GM18870 (cell line): ENCODE results near the gene PDE8B.

Source experiments
- ATAC-seq: cut with Tn5 transposase; IDR thresholded peaks from one replicate; pipeline ENCODE4 v1.9.1; 2021; ENCODE audit warnings: moderate library complexity; ENCODE audit not compliant: unreplicated experiment

The PDE8B gene

DNA sequence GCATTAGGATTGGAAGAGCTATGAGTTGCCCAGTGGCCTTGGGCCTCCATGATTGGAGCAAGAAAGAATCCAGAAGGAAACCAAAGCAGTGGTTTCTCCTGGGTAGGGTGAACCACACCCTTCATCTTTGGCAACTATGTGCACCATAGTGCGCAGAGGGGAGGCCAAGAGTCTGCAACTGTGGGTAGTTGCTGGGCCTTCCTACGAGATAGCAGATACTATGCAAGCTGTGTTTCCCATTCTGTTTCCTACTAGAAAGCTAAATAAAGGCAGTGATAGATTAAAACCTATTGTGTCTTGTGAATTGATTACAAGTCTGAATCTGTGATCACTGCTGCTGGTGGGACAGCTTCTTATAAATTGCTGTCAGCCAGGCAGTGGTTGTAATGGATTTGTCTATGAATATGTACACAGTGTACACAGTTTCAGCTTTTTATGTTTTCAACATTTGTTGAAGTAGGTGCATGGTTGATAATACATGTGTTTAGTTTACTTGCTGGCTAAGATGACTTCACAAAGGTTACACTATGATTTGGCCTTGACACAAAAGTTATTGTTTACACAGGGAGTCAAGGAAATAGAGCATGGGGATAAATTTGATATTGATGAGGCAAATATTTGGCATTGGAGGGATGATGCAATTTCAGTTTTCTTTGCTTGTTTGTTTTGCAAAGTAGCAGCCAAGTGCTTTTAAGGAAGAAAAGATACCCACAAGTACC is 23.7 kb upstream of the PDE8B start:
- ATAC-seq: no peak

GRCh38 chr5:77189421-77189820 is 21.1 kb upstream of the PDE8B start:
- ATAC-seq: no peak

- ATAC-seq: no peak
Observed at GRCh38 chr5:77192441-77193050, 17.9 kb upstream of the PDE8B start.

- ATAC-seq: no peak
Observed at GRCh38 chr5:77194762-77195161, 15.7 kb upstream of the PDE8B start.

DNA sequence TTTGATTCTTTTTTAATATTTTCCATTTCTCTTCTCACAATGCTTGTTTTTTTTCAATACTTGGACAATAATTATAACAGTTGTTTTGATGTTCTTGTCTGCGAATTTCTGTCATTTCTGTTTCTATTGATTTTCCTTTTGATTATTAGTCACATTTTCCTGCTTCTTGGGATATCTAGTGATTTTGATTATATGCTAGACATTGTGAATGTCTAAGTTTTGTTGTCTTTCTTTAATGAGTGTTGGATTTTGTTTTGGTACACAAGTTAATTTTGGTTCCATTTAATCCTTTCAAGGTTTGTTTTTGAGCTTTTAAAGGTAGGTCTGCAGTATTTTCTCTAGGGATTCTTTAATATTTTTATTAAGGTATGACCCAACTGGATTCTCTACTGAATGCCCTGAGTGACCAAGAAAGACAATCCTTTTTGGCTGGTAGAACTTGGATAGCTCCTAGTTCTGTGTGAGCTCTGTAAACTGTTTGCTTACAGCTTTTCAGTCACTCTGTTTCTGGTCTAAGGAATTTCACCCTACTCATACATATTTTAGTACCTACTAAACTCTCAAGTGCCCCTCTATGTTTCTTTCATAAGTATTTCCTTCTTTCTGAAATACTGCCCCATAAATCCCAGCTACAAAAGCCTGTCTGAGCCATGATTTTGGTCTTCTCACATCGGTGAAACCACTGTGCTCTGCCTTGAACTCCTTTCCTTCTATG is 12.5 kb upstream of the PDE8B start:
- no peak for ATAC-seq

DNA sequence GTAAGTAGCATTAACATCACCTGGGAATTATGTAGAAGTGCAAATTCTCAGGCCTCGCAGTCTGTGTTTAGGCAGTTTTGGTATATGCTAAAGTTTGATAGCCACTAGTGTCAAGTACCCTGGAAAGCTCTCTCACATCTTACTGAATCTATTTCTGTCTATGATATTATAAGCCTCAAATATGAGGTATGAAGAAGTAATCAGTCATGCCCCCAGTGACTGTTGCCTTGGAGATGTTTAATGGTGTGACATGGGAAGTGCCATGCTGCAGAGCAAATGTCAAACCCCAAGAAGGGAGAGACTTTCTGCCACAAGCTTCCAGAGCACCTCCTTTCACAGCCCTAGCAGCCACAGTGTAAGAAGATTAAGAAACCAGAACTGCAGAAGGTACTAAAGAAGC is 9.8 kb upstream of the PDE8B start:
- ATAC-seq: no peak

DNA sequence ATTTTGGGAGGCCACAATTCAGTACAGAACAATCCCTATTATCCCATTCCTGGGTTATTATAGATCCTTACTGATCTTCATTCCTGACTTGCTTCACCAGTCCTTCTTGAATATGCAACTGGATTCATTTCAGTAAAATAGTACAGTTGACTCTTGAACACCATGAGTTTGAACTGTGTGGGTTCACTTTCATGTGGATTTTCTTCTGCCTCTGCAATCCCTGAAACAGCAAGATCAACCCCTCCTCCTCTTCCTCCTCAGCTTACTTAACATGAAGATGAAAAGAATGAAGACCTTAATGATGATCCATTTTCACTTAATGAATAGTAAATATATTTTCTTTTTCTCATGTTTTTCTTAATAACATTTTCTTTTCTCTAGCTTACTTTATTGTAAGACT is 8.3 kb upstream of the PDE8B start:
- ATAC-seq: no peak

GRCh38 chr5:77204967-77205366 is 5.5 kb upstream of the PDE8B start:
- no peak for ATAC-seq

GRCh38 chr5:77208507-77209163 is 1.8 kb upstream of the PDE8B start:
- no peak for ATAC-seq

- no peak for ATAC-seq
Observed at GRCh38 chr5:77209495-77210090, 887 bp upstream of the PDE8B start.

GRCh38 chr5:77210964-77211690 is 647 bp downstream of the PDE8B start:
- no peak for ATAC-seq

DNA sequence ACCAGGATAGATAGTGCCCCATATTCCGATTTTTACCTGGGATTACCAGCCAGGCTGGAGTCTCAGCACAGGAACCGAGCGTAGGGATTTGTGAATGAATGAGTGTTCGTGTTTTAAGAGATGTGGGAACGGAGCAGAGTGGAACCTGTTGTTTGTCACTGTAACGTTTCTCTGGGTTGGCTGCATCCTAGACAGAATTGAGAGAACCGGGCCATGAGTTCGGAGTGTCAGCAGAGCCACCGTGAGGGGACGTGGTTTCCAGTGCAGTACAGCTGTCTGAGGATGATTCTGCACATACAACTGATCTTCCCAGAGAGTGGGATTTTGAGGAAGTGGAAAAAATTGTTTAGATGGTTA is 1.2 kb downstream of the PDE8B start:
- ATAC-seq: no peak

DNA sequence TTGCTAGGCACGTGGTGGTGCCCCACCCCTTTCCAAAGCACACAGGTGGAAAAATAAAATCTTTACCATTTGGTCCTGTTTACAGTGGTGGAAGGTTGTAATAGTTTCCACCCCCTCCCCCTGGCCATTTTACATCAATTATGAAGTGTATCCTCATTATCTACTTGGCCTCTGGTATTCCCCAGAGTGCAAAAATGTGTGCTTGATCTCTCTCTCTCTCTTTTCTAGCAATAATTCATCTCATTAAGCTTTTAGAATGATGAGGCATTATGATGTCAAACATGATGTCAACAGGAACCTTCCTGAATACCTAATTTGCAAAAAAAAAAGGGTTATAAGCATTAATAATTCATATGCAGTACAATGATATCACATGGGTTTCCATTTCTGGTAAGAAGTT is 3.1 kb downstream of the PDE8B start:
- ATAC-seq: no peak

DNA sequence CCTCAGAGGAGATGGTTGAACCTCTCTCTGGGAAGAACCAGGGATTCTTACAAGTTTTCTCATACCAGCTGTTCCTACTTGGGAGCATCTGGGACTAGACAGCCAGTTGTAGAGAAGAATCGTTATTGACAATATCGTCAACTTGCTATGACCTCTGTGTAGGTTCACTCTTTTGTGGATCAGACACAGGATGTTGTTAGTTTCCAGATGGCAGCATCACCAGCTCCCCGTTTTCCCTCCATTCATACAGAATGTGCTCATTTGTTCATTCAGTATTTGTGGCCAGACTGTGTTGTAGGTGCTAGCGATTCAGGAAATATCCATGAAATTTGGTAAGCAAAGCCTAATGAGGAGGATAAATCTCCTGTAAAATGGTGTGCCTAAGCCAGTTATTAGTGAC is 3.7 kb downstream of the PDE8B start:
- no peak for ATAC-seq

GRCh38 chr5:77218263-77218662 is 7.8 kb downstream of the PDE8B start:
- no peak for ATAC-seq

GRCh38 chr5:77221115-77221514 is 10.6 kb downstream of the PDE8B start:
- no peak for ATAC-seq

GRCh38 chr5:77222722-77223121 is 12.2 kb downstream of the PDE8B start:
- ATAC-seq: no peak

GRCh38 chr5:77223653-77224052 is 13.2 kb downstream of the PDE8B start:
- no peak for ATAC-seq

GRCh38 chr5:77224672-77225355 is 14.3 kb downstream of the PDE8B start:
- no peak for ATAC-seq

DNA sequence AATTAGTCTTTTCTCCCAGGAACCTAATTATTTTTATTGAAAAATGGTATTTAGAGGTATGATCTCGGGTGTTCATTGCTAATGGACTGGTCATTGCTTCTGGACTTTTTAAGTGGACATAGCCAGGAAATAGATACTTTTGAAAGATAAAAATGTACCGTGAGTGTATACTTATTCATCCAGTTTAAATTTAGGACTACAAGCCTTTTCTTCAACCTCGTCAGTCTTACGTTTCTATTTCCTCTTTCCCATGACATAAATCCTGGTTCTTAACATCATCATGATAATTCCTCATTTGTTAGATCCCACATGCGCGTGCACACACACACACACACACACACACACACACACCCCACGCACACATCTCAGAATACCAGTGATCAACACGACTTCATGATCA is 15.1 kb downstream of the PDE8B start:
- ATAC-seq: no peak
